Left kidney (tissue), 2 donors: Measurements from ENCODE around the gene PDPK1. TPM values are rescaled to one million over a fixed set of nuclear protein-coding genes. Genes with fewer than 3 reads are reported as not detected.
A peak's percentile ranks its signal among the peaks of the same experiment; 100 is the strongest.
"Not testable (repeated sequence)": the region's sequence is repeated elsewhere in the genome, so short reads cannot be mapped to it uniquely, and the experiment has no call there.

ENCODE experiments used
- DNase-seq: peaks from one replicate; pipeline ENCODE4 v3.0.0-alpha.2; 2013
- polyA plus RNA-seq: library from polyadenylated mRNA; unstranded; fragments of 120-200 nt; gene quantifications from one replicate; pipeline ENCODE4 v1.2.1, GENCODE V29; 2013; ENCODE audit not compliant: insufficient read length

PDPK1 gene
- polyA plus RNA-seq, 1 donor, result 58.4 TPM

DNA sequence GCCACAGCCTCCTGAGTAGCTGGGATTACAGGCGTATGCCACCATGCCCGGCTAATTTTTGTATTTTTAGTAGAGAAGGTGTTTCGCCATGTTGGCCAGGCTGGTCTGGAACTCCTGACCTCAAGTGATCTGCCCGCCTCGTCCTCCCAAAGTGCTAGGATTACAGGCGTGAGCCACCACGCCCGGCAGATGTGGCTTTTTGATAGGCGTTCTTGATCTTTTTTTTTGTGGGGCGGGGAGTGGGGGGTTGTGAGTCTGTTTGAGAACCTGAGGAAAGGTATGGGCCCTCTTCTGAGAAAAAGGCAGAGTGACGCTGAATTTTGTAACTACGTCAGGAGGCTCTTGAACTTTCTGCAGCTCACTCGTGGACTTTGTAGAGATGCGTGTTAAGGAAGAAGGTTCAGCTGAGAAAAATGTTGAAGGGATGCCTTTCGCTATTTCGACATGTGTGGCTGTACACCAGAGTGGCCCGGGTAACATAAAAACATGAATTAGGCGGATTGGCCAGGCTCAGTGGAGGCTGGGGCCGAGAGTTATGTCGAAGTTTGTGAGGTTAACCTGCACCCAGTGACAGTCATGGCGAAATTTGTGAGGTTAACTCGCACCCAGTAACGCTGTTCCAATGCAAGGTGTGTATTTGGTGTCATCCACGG, 1.5 kb downstream of the PDPK1 start:
- not testable (repeated sequence) for DNase-seq

DNA sequence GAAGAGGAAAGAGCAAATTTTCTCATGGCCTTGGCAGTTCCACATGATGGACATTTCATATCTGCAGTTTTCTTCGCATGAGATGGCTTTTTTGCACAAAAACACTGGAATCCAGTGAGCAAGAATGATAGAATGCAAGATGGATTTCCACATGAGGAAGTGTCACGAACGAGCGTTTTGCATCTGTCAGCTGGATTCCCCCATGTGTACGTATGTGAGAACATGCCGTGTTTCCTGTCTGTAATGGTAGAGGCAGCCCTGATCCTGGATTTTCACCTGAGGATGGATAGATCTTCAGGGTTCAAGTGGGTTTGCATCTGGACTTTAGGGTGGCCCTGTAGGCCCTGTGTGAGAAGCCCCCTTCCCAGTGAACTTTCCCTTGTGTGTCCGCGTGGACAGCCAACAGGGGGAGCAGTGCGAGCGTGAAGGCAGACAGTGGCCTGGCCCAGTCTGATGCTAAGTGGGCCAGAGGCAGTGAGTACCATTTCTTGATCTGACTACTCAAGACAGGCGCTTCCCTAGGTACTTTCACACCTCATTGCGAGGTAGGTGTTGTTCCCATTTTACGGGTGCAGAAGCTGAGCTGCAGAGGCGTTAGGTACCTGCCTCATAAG, 2.1 kb downstream of the PDPK1 start:
- DNase-seq, result not testable (repeated sequence)

DNA sequence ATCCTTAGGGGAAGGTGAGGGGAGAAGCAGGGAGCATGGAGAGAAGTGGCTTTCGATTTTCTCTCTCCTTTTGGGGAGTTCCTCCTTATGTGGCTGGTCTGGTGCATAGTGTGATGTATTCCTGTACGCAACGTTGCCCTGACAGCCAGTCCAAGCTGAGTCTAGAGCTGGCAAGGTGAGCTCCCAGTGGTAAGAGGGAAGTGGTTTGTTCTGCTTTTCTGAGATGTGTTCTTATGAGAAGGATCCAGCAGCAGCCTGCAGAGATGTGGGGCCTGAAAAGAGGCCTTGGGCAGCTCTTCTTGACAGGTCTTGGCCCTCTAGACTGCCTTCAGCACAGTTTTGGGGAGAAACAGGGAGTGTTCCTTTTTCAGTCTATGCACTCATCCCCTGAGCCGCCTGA, 3.1 kb downstream of the PDPK1 start:
- not testable (repeated sequence) for DNase-seq

DNA sequence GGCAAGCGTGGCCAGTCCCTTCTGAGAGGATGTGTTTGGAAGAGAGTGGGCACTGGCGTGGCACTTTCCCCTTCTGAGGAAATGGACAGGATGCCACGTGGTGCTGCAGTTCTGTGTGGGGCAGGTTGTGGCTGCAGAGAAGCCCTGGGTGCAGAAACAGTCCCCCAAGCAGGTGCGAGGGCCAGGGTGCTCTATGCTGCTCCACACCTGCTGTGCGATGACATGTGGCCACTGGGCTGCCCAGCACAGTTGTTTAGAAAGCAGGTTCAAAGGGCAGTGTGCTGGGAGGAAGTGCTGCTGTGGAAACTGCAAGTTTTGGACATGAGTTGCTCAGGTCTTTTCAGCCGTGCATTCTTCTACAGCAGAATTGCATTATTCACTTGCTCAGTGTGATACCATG, 3.6 kb downstream of the PDPK1 start:
- DNase-seq, result not testable (repeated sequence)

DNA sequence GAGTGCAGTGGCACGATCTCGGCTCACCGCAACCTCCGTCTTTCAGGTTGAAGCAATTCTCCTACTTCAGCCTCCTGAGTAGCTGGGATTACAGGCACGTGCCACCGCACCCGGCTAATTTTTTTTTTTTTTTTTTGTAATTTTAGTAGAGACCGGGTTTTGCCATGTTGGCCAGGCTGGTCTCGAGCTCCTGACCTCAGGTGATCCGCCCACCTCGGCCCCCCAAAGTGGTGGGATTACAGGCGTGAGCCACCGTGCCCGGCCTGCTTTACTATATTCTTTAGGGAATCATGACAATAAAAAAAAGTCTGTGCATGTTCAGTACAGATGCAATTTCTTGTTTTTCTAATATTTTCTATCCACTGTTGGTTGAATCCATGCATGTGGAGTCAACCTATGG, 6.0 kb downstream of the PDPK1 start:
- DNase-seq, result not testable (repeated sequence)

DNA sequence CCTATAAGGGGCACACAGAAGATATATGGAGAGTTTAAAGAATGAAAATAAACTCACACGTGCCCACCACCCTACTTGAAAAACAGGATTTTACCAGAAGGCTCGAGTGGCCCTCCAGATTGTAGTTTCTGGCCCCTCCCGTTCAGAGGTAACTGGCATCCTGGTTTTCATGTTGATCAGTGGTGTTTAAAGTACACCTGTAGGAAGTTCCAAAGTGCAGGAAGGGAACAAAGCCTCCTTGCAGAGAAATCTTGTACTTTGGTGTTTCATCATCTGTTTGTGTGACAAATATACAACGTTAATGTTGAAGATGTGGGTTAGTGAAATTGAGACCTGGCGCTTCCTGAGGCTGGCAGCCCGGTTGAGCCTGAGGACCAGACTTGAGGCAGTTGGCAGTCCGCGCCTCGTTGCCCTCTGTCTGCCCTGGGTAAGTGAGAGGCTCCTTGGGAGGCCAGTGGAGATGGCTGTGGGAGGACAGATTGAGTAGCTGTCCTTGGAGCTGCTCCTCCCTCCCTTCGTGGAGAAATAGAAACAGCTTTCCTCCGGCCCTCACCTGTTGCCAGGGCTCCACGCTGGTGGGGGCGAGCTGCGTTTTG, 12.6 kb downstream of the PDPK1 start:
- not testable (repeated sequence) for DNase-seq

DNA sequence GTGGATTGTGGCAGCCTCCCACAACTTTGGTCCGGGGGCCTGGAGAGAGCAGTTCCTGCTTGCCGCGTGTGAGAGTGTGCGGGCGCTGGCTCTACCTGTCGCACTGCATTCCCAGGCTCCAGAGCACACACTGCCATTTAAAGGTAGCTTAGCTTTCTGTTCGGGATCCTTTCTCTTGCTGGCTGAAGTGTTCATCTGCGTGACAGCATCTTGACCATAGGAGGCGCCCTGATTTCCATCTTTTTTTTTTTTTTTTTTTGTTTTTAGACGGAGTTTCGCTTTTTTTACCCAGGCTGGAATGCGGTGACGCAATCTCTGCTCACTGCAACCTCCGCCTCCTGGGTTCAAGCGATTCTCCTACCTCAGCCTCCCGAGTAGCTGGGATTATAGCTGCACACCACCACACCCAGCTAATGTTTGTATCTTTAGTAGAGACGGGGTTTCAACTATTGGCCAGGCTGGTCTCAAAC, 13.6 kb downstream of the PDPK1 start:
- not testable (repeated sequence) for DNase-seq

DNA sequence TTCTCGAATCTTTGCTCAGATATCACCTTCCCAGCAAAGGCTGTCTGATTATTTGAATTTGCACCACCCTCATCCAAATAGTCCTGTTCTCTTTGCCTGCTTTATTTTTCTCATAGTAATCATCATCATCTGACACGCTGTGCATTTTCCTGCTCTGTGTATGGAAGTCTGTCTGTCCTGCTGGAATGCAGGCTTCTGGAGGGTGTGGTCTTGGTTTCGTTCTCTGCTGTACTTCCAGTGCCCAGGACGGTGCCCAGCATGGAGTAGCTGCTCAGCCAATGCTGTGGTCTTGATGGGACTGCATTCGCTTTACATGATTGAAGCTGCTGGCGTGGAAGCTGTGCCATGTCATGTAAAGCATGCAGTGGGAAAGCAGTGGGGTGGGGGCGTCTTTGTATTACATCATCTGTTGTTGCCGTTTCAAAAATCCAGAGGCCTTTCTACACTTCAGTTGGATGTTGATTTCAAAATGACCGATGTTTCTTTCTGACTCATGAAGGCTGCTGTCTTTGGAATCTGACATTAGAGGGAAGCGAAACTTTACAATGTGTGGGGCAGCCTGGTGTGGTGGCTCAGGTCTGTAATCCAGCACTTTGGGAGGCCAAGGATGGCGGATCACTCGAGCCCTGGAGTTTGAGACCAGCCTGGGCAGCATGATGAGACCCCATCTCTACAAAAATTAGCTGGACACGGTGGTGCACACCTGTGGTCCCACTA, 17.0 kb downstream of the PDPK1 start:
- not testable (repeated sequence) for DNase-seq

DNA sequence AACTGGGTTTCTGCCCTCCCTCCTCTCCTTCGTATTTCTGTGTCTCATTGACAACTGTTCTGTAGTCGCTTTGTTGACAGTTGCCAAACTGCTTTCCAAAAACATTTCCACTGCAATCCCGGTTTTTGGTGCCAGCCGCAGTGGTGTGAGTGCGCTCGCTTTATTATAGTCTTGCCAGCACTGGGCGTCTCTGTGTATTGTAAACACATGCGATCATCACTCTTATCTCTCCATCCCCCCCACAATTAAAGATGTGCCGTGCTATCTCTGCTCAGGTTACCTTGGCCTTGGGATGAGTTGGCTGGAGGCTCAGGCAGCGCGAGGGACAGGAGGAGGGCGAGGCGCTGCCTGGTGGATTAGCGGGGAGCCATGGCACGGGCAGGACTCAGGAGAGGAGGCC, 19.3 kb downstream of the PDPK1 start:
- DNase-seq, result not testable (repeated sequence)

DNA sequence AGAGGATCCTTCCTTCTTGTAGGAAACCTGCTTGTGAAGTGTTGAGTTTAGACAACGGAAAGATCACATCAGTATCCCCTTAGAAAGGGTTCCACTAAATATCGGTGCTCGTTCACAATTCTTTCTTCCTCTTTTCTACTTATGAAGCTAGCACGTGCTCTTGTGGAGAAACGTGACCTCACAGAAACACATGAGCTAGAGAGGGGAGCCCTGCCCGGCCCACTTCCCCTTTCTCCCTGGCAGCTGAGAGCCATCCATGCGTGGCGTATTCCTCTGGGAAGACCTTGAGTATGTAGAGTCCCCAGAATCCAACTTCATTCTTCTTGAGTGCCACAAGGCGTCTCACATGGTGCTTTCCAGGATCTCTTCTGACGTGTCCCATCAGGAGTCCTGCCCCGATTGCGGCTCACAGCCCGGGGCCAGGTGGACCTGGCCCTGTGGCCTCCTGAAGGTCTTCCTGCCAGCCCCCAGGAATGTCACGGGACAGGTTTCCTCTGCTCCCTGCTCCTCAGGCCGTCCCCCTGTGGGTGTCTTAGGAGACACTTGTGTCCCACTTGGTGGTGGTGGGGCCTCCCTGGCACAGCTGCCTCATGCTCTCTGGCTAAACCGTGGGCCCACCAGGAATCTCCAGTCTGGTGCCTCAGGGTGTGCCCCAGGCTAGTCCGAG, 22.4 kb downstream of the PDPK1 start:
- not testable (repeated sequence) for DNase-seq

DNA sequence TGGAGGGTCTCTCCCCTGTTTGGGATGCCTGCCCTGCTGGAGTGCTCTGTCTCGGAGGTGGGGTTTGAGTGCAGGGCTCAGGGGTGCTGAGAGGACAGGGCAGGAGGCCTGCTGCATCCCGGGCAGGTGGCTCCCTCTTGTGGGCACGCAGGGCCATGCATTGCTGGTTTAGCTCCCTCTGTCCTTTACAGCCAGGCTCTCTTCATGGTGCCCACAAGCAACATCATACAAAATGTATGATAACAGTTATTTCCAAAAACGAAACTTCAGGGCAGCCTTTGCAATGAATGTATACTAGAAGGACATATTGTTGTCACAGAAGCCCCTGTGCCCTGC, 22.9 kb downstream of the PDPK1 start:
- not testable (repeated sequence) for DNase-seq

DNA sequence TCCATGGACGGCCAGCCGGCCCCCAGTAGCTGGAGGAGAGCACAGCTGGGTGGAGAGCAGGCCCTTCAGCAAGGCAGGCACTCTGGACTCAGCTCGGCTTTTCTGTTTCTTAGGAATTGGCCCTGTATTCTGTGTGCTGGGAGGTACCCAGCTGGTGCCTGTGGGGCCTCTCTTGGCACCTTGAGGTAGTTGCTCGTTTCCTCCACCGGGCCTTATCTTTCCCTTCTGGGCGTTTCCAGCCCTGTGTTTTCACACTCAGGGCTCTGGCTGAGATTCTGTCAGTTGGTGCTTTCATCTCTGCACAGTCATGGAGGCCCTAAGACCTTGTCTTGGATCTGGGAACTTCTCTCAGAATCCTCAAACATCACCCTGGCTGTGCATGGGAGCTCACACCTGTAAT, 29.7 kb downstream of the PDPK1 start:
- DNase-seq, result not testable (repeated sequence)

DNA sequence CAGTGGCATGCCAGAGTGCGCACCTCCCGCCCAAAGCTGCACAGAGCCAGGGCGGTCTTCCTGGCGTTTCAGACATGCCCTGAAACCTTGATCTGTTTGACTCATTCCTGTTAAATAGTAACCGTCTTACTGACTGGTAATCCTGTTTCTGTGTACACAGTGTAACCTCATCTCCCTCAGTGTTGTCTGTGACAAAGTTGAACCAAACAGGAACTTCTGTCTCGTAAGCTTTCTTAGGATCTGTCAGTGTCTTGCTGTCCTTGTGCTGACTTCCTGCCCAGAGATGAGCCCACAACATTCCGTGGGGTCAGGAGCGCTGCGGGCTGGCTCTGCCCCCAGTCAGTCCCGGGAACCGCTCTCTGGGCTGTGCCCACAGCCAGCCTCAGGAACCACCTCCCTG, 30.8 kb downstream of the PDPK1 start:
- not testable (repeated sequence) for DNase-seq

DNA sequence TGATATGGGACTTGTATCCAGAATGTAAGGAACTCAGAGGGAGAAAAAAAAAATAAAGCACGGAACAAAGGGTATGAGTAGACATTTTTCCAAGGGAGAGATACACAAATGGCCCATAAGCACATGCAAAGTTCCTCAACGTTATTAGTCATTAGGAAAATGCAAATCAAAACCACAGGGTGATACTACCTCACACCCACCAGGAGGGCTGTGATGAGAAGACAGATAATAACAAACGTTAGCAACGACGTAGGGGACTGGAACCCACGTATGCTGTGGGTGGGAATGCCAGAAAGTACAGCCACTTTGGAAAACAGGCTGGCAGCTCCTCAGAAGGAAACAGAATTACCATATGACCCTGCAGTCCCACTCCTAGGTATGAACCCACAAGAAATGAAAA, 34.9 kb downstream of the PDPK1 start:
- DNase-seq, result not testable (repeated sequence)

DNA sequence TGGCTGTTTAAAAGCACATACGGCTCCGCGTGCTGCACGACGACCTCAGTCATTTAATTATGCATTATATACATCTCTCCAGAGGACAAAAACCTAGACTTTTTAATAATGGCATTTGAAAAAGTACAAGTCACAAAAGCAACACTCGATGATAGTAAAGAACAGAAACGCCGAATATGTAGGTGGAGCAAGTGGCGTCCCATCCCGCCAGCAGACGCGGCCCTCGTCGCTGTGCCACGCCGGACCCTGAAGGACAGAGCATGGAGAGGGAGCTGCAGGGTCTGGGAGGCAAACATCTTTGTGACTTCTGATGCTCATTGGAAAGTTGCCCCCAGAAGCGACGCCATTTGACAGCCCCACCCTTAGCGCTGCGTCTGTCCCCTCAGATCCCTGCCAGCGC, 38.0 kb downstream of the PDPK1 start:
- DNase-seq, result not testable (repeated sequence)

DNA sequence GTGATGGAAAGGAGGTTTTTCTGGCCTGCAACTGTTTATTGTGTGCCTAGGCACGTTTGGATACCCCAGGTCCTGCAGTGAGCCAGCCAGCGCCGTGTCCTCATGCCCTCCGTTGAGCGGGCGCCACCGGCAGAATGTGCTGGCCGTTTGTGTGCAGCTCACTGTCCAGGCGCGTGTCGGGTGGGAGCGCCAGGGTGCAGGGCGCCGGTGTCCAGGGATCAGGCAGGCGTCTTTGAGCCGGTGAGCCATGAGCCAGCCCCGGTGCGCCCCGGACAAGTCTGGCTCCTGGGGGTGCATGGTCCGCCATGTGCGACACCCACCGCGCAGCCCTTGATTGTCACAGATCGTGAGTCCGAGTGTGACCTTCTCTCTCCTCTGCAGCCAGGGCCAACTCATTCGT, 39.2 kb downstream of the PDPK1 start:
- not testable (repeated sequence) for DNase-seq

DNA sequence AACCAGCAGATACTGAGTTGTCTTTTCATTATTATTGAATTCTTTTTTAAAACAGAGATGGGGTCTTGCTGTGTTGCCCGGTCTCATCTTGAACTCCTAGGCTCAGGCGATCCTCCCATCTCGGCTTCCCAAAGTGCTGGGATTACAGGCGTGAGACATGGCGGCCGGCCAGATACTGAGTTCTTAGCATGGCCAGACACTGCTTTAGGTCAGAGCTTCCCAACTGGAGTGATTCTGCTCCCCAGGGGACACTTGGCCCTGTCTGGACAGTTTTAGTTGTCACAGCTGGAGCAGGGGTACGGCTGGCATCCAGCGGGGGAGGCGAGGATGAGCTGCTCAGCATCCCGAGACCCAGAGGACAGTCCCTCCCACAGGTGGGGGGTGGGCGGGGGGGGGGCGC, 41.1 kb downstream of the PDPK1 start:
- not testable (repeated sequence) for DNase-seq

DNA sequence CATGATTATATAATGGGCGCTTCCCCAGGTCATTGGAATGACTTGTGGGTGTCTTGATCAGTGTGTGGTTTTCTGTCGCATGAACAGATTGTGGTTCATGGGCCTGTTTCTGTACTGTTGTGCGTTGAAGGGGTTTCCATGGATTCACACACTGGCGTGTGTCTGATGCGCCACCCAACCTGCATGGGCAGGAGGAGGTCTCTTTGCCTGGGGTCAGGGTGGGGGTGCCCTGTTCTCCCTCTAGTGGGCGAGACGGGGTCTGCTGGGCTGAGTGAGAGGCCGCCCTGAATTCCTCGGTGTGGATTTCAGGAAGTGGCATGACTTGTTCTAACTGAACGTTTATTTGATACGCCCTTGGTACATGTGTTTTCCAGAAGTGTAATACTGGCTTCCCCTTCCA, 42.3 kb downstream of the PDPK1 start:
- DNase-seq, result peak; percentile 54

DNA sequence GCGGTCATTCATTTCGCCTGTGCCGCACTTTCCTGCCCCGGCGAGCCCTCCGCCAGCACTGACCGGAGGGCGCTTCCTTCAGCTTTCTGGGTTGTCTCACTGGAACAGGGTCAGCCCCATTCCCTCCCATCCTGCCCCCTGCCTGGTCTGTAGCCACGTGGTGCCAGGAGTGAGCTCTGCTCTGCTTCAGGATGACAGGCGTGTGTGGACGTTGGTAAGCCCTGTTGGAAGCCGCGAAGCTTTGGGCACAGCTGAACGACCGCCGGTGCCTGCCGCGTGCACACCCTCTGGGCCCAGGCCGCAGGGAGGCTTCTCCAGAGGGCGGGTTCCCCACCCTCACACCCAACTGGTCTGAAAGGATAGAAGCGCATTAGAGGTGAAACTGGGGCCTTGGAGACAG, 43.0 kb downstream of the PDPK1 start:
- not testable (repeated sequence) for DNase-seq

DNA sequence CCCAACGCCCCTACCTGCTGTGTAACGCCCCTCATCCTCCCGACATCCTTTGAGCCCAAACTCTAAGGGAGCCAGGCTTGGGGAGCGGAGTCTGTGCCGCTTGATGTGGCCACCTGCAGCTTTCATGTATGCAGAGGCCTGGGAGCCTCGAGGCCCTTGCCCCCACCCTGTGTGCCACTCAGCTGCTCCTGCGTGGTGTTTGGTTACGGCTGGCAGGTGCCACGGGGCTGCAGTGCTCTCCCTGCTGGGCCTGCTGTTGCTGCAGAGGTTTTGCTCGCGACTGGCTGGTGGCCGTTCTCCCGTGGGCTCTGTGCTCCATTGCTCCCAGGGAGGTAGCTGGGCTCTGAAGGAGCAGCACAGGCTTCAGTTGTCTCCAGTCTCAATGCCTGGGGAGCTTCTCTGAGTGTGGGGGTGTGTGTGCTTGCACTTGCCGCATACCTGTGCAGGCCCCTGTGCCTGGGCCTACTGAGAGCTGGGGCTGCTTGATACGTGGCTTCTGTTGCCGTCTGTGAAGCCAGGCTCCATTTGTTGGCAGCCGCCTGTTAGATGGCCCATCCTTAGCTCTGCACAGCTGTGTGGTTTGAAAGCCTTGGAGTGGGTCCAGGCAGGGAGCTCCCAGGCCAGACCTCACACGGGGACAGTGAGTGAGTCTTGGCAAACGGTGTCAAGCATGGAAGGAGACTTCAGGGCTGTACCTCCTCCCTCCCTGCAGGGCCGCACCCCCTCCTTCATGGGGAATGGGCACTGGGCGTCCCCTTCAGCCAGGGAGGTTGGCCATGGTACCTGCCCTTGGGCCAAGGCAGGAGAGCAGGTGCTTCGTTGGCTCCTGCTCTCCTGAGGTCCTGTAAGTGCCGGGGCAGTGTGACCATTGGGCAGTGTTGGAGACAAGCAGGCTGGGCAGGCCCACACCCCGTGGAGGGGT, 47.2 kb downstream of the PDPK1 start:
- no peak for DNase-seq

DNA sequence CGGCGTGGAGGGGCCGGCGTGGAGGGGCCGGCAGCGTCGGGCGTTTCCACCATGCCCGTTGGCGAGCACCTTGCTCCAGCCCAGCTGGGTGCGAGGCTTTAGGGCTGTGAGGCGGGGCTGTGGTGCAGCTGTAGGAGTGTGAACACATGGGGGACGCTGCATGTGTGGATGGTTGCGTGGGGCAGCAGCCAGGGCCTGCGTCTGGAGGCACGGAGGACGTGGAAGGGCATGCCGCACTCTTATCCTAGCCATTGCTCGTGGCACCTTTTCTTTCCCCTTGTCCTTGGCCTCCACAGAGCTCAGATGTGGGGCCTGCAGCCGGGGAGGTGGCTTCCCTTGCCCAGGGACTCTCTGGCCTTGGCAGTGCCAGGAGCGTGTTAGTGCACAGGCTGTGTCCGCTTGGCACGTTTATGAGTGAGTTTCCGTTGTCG, 47.8 kb downstream of the PDPK1 start:
- no peak for DNase-seq
